Measurements from ENCODE around the gene TOP1.
A peak's percentile ranks its signal among the peaks of the same experiment; 100 is the strongest.

The TOP1 gene

GRCh38 chr20:41168281-41169161 is 139.9 kb downstream of the TOP1 start:
- no peak for DNase-seq (ENCODE audit: low read depth)

DNA sequence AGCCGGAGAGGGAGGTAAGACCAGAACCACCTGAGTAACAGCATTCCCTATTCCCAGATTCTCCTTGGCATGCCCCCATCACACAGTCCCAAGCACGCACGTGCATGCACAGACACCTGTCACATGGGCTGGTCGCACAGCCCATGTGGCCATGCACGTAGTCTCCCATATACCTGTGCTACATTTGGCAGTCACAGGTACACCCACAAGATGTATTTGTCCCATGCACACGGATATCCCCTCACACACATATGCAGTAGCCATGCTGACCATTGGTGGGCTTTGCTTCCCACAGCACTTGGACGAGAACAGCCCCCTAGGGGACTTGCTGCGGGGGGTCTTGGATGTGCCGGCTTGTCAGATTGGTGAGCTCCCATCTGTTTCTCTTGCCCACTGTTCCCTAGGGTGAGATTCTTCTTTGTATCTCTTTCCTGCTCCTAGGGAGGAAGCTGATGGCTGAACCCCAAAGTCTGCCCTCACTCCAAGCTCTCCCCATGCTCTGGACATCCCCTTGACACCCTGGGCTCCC is 140.6 kb downstream of the TOP1 start:
- no peak for DNase-seq (ENCODE audit: low read depth)

GRCh38 chr20:41169791-41170351 is 141.2 kb downstream of the TOP1 start:
- DNase-seq (ENCODE audit: low read depth): peak; percentile 22

DNA sequence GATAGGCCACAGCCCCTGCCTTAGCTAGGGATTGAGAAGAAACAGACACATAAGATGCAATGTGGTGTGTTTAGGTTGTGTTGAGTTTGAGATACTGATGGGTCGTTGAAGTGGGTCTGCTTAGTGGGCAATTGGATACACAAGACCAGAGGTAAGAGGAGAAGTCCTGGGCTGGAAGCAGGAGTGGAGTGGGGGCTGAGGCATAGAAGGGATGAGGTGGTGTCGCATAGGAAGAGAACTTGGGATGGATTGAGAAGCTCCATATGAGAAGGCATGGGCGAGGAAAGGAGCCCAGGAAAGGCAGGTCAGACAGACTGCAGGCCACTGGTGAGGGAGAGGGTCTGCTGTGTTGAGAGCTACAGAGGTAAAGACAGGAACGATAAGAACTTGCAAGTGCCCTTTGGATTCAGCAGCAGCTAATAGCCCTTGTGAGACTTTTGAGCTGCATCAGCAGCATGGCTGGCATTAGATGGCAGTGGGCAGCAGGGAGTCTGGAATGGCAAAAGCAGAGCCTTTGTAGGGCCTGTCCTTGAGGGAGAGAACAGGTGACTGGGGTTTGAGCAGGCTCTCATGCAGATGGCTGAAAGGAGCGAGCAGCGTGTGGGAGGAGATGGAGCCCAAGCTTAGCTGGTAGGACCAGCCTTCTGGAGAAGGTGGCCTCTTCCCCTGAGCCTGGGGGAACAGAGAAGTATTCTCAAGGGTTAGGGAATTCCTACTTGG is 141.9 kb downstream of the TOP1 start:
- DNase-seq (ENCODE audit: low read depth): no peak

GRCh38 chr20:41171736-41172295 is 143.2 kb downstream of the TOP1 start:
- DNase-seq (ENCODE audit: low read depth): no peak

DNA sequence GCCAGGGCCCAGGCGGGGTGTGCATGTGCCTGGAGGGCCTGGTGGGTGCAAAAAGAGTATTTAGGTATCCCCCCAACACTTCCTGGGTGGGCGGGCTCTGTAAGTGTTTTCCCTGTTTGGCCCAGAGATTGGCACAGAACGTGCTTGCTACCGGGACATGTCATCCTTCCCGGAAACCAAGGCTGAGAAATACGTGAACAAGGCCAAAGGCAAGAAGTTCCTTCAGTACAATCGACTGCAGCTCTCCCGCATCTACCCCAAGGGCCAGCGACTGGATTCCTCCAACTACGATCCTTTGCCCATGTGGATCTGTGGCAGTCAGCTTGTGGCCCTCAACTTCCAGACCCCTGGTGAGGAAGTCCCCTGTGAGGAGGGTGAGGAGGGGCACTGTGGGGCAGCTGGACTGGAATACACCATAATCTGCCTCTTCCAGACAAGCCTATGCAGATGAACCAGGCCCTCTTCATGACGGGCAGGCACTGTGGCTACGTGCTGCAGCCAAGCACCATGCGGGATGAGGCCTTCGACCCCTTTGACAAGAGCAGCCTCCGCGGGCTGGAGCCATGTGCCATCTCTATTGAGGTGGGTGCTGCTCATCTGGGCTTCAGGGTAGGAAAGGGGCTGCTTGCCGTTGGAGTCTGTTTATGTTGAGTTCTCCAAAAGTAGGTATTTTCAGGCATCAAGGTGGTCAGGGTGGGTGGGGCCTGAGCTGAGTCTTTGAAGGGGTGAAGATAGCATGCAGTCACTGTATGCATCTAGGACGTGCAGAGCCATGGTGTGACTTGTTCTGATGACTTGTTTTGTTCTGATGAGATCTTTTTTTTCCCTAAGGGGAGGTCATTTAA is 143.9 kb downstream of the TOP1 start:
- no peak for DNase-seq (ENCODE audit: low read depth)

DNA sequence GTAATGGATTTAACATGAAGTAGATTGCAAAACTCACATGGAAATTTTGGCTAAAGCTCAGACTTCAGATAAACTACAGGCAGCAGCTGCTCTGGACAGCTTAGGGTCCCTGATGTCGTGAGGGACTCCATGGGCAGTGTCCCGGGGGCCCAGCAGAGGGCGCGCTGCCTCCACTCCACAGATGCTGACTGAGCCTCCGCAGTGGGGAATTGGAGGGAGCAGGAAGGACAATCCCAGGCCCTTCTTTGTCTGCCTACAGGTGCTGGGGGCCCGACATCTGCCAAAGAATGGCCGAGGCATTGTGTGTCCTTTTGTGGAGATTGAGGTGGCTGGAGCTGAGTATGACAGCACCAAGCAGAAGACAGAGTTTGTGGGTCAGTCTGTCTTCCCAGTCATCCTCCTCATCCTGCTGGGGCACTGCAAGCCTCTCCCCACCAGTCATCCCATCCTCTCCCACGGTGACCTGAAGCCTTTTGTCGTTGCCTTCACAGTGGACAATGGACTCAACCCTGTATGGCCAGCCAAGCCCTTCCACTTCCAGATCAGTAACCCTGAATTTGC is 144.6 kb downstream of the TOP1 start:
- DNase-seq (ENCODE audit: low read depth): peak; percentile 87

DNA sequence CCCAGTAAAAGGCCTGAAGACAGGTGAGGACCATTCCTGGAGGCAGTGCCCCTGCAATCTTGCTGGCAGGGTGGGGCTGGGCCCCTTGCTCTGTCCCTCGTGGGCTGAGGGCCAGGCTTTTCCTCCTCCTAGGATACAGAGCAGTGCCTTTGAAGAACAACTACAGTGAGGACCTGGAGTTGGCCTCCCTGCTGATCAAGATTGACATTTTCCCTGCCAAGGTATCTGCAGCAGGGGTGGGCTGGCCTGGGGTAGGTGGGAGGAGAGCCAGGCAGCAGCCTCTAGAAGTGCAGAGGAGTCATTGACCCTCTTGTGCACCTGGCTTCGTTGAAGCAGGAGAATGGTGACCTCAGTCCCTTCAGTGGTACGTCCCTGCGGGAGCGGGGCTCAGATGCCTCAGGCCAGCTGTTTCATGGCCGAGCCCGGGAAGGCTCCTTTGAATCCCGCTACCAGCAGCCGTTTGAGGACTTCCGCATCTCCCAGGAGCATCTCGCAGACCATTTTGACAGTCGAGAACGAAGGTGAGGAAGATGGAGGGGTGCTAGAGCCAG is 145.2 kb downstream of the TOP1 start:
- no peak for DNase-seq (ENCODE audit: low read depth)

Measured in fibroblast of gingiva (primary cell).